Chondrocyte (in vitro differentiated cells): Measurements from ENCODE around the gene EPS8L3. TPM values are rescaled to one million over a fixed set of nuclear protein-coding genes. Genes with fewer than 3 reads are reported as not detected.
"Not testable (repeated sequence)": the region's sequence is repeated elsewhere in the genome, so short reads cannot be mapped to it uniquely, and the experiment has no call there.

Experiments used
- DNase-seq: peaks from one replicate; pipeline ENCODE4 v3.0.0; 2021; ENCODE audit warnings: mixed read lengths, low spot score
- H3K27ac Mint-ChIP-seq: one replicate; pipeline ENCODE4 v1.8.0; 2021; ENCODE audit warnings: mild to moderate bottlenecking, moderate library complexity, mixed read lengths; ENCODE audit not compliant: unreplicated experiment
- H3K27me3 Mint-ChIP-seq: 2 replicates; pipeline ENCODE4 v1.8.0; 2021; ENCODE audit warnings: low read depth, mixed read lengths
- H3K36me3 Mint-ChIP-seq: 2 replicates; pipeline ENCODE4 v1.8.0; 2021; ENCODE audit warnings: low read depth, mixed read lengths
- H3K4me1 Mint-ChIP-seq: 2 replicates; pipeline ENCODE4 v1.8.0; 2021; ENCODE audit warnings: low read depth, mild to moderate bottlenecking, mixed read lengths
- H3K4me3 Mint-ChIP-seq: one replicate; pipeline ENCODE4 v1.8.0; 2021; ENCODE audit warnings: mild to moderate bottlenecking, moderate library complexity, mixed read lengths; ENCODE audit not compliant: unreplicated experiment
- H3K9me3 Mint-ChIP-seq: 2 replicates; pipeline ENCODE4 v1.8.0; 2021; ENCODE audit warnings: low read depth, mixed read lengths
- total RNA-seq: library from RNA; stranded (reverse); gene quantifications from 3 replicates; pipeline ENCODE4 v1.2.1, GENCODE V29; 2021
- TF ChIP-seq, protein P1 (sequence below): fragments of 200-600 bp; sonication (generic); IDR thresholded peaks from 2 replicates; pipeline ENCODE4 v1.5.0; 2021; ENCODE audit warnings: antibody characterized with exemption, mild to moderate bottlenecking, moderate library complexity

Gene EPS8L3
- total RNA-seq, 1 donor from 2014 or later = not detected

DNA sequence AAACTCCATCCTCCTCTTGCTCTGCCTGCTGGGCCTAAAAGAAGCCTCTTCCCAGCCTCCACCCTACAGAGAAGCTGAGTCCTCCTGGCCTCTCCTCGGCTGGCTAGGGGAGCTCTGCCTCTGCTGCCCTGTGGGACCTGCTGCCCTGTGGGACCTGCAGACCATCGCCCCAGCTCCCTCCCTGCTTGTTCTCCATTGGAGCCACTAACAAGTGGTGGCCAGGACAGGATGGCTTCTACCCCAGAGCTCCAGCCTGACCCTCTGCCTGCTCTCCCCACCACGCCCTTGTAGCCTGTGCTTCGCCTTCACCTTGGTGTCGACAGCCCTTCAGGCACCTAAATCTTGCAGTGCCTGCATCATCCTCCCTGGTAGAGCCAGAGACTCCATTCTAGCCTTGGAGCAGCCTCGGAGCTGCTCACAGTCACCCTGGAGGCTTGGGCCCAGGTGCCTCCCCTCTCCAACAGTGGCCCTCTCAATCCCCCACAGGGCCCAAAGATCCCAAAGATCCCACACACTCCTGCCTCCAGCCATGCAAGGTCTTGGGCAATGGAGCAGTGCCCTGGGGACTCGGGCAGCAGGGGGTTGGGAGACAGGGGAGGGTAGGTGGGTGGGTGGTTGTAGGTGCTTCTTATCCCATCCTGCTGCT lies 3.0 kb downstream of the EPS8L3 start:
- DNase-seq = peak; percentile 75
- no peak overlapping the region for H3K27ac Mint-ChIP-seq

DNA sequence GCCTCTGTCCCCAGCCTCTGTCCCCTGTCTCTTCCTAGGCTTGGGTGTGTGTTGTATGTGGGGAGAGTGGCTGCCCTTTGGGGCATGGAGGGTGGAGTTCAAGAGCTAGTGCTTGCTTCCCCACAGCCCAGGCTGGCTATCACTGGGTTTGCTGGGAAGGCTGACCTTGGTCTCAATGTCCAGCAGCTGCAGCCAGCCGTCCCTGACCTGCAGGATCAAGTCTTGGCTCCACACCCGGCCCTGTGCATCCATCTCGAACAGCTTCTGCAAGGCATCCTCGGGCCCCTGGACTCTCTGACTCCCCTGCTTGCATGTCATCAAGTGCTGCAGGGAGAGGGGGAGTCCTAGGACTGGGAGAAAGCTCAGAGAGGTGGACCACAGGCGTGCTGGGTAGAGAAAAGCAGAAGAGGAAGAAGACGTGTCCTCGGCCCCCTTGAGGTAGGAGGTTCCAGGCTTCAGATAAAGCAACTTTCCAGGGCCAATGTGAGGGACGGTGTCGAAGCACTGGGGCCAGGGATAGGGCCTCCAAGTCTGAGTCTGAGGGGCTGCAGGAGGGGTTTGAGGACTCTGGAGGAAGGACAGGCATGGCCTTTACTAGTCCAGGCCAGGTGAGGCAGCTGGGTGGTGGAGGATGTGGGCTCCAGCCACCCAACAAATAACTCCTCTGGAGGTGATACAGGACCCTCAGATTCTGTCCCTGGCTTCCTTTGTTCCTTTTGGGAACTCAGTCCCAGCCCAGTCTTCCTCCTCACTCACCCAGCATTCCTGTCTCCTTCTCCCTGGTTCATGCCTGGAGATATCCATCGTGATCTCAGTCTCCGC lies 4.0 kb downstream of the EPS8L3 start:
- Mint-ChIP-seq H3K4me3 (no peak overlapping the region), H3K36me3 (no peaks in the 10 kb centered on the region), H3K4me1 (no peaks in the 10 kb centered on the region), H3K27me3 (no peaks in the 10 kb centered on the region), H3K27ac (no peak overlapping the region), H3K9me3 (no peaks in the 10 kb centered on the region)
- peak; percentile 62 for DNase-seq
- TF ChIP-seq, protein P1, sequence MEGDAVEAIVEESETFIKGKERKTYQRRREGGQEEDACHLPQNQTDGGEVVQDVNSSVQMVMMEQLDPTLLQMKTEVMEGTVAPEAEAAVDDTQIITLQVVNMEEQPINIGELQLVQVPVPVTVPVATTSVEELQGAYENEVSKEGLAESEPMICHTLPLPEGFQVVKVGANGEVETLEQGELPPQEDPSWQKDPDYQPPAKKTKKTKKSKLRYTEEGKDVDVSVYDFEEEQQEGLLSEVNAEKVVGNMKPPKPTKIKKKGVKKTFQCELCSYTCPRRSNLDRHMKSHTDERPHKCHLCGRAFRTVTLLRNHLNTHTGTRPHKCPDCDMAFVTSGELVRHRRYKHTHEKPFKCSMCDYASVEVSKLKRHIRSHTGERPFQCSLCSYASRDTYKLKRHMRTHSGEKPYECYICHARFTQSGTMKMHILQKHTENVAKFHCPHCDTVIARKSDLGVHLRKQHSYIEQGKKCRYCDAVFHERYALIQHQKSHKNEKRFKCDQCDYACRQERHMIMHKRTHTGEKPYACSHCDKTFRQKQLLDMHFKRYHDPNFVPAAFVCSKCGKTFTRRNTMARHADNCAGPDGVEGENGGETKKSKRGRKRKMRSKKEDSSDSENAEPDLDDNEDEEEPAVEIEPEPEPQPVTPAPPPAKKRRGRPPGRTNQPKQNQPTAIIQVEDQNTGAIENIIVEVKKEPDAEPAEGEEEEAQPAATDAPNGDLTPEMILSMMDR = no peak

More for the DNA sequence above, 3.0 kb downstream of the EPS8L3 start:
- Mint-ChIP-seq H3K4me1 (no peaks in the 10 kb centered on the region), H3K27me3 (no peaks in the 10 kb centered on the region), H3K9me3 (no peaks in the 10 kb centered on the region), H3K36me3 (no peaks in the 10 kb centered on the region), H3K4me3 (no peak overlapping the region)
- TF ChIP-seq, protein P1 = no peak

DNA sequence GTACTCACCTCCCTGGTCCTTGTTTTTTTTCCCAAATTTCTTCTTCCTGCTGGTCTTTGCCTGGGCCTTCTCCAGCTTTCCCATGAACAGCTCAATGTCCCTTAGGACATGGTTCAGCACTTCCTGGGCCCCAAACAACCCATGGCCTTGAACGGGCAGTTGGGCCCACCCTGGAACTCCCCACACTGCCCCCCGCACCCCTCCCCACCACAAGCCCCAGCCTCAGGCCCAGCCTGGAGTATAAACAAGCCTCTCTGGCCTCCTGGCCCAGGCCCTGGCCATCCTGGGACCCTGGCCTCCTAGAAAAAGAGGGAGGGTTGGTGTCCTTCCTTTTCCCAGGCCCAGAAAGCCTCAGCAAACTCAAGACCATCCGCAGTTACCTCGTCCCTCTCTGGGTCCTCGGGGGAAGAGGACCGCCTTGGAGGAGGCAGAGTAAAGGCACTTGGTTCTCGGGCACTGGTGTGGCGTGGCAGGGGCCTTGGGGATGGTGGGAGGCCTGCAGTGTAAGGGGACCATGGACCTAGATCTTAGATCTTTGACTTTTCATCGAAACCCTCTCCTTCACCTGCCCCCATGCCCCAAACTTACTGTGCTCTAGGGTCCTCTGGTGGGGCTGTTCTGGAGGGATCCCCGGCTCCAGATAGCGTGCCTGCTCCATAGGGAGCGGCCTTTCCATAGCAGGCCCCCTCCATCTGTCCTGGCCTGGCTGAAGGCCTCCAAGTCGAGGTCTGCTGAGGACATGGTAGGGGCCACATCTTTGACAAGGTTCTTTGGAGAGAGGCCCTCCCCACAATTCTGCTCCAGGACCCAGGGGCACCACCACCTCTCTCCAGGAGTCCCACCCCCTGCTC lies 5.6 kb downstream of the EPS8L3 start:
- Mint-ChIP-seq H3K36me3 (no peaks in the 10 kb centered on the region), H3K27me3 (no peaks in the 10 kb centered on the region), H3K4me1 (no peaks in the 10 kb centered on the region), H3K9me3 (no peaks in the 10 kb centered on the region), H3K4me3 (no peak overlapping the region), H3K27ac (no peak overlapping the region)
- DNase-seq = no peak
- TF ChIP-seq, protein P1 = no peak

DNA sequence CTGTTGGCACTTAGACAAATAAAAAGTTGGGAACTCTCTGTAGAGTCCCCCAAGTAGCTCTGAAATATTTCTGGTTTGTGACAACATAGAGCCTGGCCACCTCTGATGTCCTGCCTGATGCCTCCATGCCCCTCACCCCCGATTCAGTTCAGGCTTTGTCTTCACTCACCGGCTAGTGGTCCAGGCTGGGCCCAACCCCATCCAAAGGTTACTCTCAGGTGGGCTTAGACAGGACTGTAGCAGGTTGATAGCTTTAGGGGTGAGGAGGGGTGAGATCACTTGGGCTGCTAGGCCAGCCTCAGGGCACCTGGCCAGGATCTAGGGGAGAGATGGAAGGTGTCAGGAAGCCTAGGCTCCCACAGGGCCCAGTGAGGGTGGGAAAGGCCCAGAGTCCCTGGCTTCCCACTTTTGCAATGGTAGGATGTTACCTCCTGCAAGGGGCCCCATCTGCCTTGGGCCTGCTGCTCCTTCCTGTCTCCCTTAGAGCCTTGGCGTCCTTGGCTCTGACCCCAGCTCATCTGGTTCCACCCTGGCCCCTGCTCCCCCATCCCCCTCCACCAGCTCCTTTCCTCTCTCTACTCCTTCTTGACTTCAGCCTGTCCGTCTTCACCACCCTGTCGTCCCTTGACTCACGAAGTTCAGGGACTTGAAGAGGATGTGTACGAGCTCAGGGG lies 6.7 kb downstream of the EPS8L3 start:
- TF ChIP-seq, protein P1 = no peak
- DNase-seq = no peak
- H3K4me3 Mint-ChIP-seq = no peak overlapping the region
- H3K27ac Mint-ChIP-seq = no peak overlapping the region
- no peaks in the 10 kb centered on the region for H3K9me3 Mint-ChIP-seq
- no peaks in the 10 kb centered on the region for H3K36me3 Mint-ChIP-seq
- no peaks in the 10 kb centered on the region for H3K4me1 Mint-ChIP-seq
- H3K27me3 Mint-ChIP-seq = no peaks in the 10 kb centered on the region

DNA sequence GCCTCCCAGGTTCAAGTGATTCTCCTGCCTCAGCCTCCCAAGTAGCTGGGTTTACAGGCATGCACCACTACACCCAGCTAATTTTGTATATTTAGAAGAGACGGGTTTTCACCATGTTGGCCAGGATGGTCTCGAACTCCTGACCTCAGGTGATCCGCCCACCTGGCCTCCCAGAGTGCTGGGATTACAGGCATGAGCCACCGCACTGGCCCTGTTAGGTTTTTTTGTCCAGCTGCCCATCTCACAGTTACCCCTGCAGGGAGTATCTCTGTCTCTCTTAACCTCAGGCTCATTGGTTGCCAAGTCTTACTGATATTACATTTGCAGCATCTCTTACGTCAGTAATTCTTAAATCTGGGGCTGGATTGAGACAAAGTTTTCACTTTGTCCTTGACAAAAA lies 7.4 kb downstream of the EPS8L3 start:
- not testable (repeated sequence) for H3K9me3 Mint-ChIP-seq, H3K36me3 Mint-ChIP-seq, DNase-seq, H3K27ac Mint-ChIP-seq, H3K4me1 Mint-ChIP-seq, H3K27me3 Mint-ChIP-seq, H3K4me3 Mint-ChIP-seq
